ENCODE measurements around the gene SPATA9.
"Not testable (repeated sequence)": the region's sequence is repeated elsewhere in the genome, so short reads cannot be mapped to it uniquely, and the experiment has no call there.

SPATA9 gene

DNA sequence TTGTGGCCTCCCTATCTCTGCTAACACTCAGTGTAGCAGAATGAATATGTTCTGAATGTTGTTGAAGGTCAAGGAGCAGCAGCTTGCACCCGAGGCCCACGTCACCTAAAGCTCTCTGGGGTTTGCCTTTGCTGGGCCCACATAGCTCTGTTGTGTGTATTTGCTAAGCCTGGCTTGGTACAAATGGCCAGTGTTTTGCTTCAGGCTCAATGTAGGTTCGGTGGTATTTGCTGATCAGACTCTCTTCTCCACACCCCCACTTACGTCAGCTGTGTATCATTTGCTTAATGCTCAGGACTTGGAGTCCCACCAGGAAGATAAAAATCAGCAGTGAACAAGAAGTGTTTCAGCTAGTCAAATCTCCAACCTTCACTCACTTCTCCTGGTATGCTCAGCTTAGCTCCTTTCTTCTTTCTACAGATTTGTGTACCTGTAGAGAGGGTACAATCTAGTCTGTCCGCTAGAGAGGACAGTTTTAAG, 41.0 kb downstream of the SPATA9 start:
- no peak for DNase-seq

- DNase-seq: no peak
Observed at GRCh38 chr5:95638632-95639031, 44.2 kb downstream of the SPATA9 start.

DNA sequence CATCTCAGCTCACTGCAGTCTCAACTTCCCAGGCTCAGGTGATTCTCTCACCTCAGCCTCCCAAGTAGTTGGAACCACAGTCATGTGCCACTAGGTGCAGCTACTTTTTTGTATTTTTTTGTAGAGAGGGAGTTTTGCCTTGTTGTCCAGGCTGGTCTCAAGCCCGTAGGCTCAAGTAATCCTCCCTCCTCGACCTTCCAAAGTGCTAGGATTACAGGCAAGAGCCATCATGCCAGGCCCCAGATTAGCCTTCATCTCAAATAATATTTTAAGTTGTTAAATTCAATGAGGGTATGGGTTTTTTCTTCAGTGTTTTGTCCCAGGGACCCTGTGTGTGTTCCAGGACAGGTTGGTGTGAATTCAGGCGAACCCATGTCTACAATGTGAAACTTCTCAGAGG, 48.7 kb downstream of the SPATA9 start:
- no peak for DNase-seq

- no peak for DNase-seq
Observed at GRCh38 chr5:95633671-95634070, 49.1 kb downstream of the SPATA9 start.

GRCh38 chr5:95632942-95633341, 49.8 kb downstream of the SPATA9 start:
- DNase-seq: not testable (repeated sequence)

GRCh38 chr5:95631991-95632675, 50.7 kb downstream of the SPATA9 start:
- DNase-seq: peak; percentile 83

DNA sequence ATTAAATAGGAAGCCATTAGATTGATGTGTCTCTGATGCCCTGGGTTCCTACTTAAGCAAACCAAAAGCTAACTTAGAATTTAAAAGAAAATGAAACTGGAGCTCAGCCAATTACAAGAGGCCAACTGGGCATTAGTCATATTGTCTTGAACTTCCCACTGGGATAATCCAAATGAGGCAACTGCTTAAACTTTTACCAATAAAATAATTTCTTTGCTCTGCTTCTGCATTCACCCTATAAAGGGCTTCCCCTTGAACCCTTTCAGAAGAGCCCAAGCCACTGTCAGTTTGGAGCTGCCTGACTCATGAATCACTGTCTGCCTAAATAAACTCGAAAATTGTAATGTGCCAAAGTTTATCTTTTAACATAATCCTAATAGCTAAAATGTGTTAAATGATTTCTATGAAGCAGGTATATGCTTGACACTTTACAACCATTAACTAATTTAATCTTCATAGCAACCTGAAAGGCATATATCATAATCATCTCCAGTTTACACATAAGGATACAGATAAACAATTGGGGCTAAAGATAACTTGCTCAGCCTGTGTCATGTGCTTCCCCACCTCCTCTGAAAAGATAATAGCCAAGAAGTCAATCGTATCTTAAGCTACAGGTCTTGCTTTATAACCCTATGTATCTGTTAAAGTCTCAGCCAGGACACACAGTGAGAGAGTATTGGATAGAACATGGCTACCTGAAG, 51.4 kb downstream of the SPATA9 start:
- DNase-seq: no peak

DNA sequence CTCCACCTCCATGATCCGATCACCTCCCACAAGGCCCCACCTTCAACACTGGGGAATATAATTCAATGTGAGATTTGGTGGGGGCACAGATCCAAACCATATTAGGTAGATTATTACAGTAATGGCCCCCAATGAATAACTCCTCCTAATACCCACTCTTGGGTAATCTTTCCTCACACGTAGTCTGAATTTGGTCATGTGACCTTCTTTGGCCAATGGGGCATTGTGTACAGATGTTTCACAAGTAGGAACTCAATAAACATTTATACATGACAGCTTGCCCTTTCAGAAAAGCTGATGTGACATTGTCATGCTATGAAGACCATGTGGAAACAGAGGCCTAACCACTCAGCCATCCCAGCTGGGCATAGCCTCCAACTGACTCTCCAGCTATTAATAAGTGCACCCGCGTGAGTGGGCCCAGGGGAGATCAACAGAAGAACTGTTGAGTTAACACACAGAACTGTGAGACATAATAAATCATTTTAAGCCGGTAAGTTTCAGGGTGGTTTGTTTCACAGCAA, 52.3 kb downstream of the SPATA9 start:
- no peak for DNase-seq

DNA sequence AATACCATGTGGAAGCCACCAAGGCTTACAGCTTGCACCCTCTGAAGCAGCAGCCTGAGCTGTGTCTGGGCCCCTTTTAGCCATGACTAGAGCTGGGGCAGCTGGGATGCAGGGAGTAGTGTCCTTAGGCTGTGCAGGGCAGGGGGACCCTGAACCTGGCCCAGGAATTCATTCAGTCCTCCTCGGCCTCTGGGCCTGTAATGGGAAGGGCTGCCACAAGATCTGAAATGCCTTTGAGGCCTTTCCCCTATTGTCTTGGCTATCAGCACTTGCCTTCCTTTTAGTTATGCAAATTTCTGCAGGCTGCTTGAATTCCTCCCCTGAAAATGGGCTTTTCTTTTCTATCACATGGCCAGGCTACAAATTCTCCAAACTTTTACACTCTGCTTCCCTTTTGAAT, 53.9 kb downstream of the SPATA9 start:
- DNase-seq: no peak

DNA sequence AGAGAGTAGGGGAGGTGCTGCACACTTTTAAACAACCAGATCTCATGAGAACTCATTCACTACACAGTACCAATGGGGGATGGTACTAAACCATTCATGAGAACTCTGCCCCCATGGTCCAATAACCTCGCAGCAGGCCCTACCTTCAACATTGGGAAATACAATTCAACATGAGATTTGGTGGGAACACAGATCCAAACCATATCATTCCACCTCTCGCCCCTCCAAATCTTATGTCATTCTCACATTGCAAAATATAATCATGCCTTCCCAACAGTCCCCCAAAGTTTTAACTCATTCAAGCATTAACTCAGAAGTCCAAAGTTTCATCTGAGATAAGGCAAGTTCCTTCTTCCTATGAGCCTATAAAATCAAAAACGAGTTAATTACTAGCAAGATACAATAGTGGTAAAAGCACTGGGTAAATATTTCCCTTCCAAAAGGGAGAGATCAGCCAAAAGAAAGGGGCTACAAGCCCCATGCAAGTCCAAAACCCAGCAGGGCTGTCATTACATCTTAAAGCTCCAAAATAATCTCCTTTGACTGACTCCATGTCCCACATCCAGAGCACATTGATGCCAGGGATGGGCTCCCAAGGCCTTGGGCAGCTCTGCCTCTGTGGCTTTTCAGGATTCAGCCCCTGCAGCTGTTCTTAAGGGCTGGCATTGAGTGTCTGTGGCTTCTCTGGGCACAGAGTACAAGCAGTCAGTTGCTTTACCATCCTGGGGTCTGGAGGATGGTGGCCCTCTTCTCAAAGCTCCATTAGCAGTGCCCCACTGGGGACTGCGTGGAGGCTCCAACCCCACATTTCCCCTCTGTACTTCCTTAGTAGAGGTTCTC, 54.6 kb downstream of the SPATA9 start:
- DNase-seq: no peak

GRCh38 chr5:95626701-95627100, 56.1 kb downstream of the SPATA9 start:
- DNase-seq: no peak

DNA sequence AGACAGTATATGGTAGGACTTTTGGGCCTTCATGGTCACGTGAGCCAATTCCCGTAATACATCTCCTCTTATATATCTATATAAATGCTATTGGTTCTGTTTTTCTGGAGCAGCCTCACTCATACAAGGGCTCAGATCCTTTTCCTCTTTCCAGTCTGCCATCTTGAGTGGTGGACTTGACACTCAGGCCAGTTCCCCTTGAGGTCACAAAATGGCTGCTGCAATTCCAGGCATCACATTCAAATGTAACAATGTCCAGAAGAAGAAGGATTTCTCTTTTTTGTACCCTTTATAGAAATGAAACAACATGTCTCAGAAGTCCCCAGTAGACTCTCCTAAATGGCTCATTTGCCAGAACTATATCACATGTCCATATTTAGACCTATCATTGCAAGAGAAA, 58.4 kb downstream of the SPATA9 start:
- no peak for DNase-seq

- DNase-seq: no peak
Observed at GRCh38 chr5:95623706-95624105, 59.1 kb downstream of the SPATA9 start.

- peak; percentile 10 for DNase-seq
Observed at GRCh38 chr5:95621839-95622629, 60.8 kb downstream of the SPATA9 start.

GRCh38 chr5:95620870-95621838, 61.6 kb downstream of the SPATA9 start:
- peak; percentile 55 for DNase-seq

DNA sequence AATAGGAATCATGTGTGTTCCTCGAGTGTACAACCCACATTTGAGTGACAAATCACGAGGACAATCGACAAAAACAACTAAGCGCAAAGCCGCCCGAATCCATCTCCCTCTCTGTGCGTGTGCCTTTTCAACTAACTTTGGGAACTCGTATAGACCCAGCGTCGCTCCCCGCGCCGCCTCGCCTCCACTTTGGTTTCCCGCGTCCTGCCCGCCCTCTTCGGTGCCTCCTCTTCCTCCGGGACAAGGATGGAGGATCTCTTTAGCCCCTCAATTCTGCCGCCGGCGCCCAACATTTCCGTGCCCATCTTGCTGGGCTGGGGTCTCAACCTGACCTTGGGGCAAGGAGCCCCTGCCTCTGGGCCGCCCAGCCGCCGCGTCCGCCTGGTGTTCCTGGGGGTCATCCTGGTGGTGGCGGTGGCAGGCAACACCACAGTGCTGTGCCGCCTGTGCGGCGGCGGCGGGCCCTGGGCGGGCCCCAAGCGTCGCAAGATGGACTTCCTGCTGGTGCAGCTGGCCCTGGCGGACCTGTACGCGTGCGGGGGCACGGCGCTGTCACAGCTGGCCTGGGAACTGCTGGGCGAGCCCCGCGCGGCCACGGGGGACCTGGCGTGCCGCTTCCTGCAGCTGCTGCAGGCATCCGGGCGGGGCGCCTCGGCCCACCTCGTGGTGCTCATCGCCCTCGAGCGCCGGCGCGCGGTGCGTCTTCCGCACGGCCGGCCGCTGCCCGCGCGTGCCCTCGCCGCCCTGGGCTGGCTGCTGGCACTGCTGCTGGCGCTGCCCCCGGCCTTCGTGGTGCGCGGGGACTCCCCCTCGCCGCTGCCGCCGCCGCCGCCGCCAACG, 62.5 kb downstream of the SPATA9 start, which contains the start of gene GPR150:
Gene GPR150, plus strand, starts transcription at position 58 of the 840 bp plus-strand sequence. Its CDS starts 189 bp downstream, at position 247.
- DNase-seq: peak; percentile 63

- no peak for DNase-seq
Observed at GRCh38 chr5:95619514-95620029, 63.2 kb downstream of the SPATA9 start.

GRCh38 chr5:95619096-95619495, 63.7 kb downstream of the SPATA9 start:
- DNase-seq: no peak

- DNase-seq: no peak
Observed at GRCh38 chr5:95617057-95617456, 65.7 kb downstream of the SPATA9 start.

DNA sequence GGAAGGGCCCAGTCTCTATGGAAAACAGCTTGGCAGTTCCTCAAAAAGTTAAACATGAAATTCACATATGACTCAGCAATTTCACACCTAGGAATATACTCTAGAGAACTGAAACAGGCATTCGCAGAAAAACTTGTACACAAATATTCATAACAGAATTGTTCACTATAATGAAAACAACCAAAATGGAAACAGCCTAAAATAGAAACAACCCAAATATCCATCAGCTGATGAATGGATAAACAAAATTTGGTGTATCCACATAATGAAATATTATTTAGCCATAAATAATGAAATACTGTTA, 67.7 kb downstream of the SPATA9 start:
- peak; percentile 37 for DNase-seq

Measured in activated CD4-positive, alpha-beta T cell treated with anti-CD3 and anti-CD28 coated beads, Interleukin-2, Interleukin-6, amounts not matched to agents 100 ng/mL and 50 ng/mL, durations not matched to agents 16 hours and 8 hours (primary cell).